ENCODE measurements around the gene MINDY4.
A peak's percentile ranks its signal among the peaks of the same experiment; 100 is the strongest.
"Not testable (repeated sequence)": the region's sequence is repeated elsewhere in the genome, so short reads cannot be mapped to it uniquely, and the experiment has no call there.

MINDY4 gene

GRCh38 chr7:30831936-30832335 is 60.7 kb downstream of the MINDY4 start:
- DNase-seq = no peak

DNA sequence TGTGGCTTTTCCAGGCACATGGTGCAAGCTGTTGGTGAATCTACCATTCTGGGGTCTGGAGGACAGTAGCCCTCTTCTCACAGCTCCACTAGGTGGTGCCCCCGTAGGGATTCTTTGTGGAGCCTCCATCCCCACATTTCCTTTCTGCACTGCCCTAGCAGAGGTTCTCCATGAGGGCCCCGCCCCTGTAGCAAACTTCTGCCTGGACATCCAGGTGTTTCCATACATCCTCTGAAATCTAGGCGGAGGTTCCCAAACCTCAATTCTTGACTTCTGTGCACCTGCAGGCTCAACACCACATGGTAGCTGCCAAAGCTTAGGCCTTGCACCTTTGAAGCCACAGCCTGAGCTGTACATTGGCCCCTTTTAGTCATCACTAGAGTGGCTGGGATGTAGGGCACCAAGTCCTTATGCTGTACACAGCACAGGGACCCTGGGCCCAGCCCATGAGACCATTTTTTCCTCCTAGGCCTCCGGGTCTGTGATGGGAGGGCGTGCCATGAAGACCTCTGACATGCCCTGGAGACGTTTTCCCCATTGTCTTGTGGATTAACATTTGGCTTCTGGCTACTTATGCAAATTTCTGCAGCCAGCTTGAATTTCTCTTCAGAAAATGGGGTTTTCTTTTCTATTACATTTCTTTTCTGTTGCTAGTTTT is 62.9 kb downstream of the MINDY4 start:
- DNase-seq = not testable (repeated sequence)

DNA sequence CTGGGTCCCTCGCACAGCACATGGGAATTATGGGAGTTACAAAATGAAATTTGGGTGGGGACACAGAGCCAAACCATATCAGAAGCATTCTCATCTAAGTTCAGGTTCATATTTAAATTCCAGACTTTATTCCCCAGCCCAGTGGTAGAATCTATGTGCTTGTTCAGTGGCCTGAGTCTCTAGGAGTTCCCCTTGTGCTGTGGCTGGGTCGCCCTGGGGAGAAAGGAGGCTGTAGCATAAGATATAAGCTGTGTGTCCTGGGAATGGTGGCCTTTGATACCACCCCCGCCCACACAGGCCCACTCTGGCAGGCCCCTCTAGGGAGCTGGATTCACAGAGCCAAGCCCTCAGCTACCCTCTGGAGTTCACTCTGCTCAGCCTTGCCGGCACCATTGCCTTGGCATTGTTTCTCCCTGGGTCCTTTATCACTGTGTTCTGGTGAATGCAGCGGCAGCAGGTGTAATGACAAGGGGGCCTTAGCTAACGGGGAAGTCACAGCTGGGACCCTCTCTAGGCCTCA is 64.2 kb downstream of the MINDY4 start:
- DNase-seq = no peak

- DNase-seq = no peak
Measured at GRCh38 chr7:30836991-30837390, 65.8 kb downstream of the MINDY4 start.

DNA sequence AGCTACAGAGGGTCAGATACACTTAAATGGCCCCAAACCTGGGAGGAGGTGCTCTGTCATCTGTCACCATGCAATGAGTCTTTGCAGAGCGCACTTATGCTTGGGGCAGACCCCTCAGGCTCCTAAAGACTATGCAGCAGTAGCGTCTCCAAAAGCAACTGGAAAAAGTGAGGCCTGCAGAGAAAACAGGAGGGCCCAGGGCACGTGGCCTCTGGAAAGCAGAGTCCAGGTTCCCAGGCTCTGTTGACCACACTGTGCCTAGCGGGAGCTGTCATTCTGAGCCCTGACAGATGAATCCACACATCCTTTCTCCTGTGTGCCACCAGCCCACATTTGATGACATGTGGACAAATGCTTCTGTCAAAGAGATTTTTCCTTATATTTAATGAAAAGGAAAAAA is 66.4 kb downstream of the MINDY4 start:
- DNase-seq = no peak

GRCh38 chr7:30838008-30838407 is 66.8 kb downstream of the MINDY4 start:
- DNase-seq = no peak

GRCh38 chr7:30840141-30841024 is 69.2 kb downstream of the MINDY4 start:
- no peak for DNase-seq

- DNase-seq = no peak
Measured at GRCh38 chr7:30841025-30841735, 70.0 kb downstream of the MINDY4 start.

DNA sequence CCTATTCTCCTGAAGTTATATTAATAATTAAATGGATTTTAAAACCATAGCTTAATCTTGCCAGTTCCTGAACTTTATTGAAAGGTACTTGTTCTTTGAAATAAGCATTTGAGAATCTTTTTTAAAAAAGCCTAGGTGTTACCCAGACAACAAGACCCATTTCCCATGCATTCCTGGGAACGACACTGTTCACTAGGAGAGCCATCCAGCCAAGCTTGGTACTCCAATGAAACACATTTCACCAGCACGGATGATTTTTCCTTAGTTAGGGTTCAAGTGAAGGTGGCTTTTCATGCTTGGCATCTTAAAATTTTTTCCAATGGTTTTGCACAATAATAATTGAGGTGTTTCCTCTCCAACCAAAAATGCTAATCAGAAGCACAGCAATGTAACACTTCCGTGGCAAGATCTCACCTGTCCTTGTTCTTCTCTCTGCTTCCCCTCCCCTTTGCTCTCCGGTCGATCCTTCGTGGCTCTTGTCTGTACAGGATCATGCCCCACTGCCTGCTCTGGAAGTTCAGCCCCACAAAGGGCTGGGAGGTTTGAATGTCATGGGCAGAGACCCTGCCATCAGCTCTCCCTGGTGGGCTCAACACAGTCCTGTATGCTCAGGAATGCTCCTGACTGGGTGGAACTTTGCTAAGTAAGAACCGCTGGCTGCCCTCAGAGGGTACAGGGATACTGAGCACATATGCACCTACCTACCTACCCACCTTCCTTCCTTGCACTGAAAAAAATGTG is 70.8 kb downstream of the MINDY4 start:
- peak in 1 of 56 donors; percentile 22 for DNase-seq

DNA sequence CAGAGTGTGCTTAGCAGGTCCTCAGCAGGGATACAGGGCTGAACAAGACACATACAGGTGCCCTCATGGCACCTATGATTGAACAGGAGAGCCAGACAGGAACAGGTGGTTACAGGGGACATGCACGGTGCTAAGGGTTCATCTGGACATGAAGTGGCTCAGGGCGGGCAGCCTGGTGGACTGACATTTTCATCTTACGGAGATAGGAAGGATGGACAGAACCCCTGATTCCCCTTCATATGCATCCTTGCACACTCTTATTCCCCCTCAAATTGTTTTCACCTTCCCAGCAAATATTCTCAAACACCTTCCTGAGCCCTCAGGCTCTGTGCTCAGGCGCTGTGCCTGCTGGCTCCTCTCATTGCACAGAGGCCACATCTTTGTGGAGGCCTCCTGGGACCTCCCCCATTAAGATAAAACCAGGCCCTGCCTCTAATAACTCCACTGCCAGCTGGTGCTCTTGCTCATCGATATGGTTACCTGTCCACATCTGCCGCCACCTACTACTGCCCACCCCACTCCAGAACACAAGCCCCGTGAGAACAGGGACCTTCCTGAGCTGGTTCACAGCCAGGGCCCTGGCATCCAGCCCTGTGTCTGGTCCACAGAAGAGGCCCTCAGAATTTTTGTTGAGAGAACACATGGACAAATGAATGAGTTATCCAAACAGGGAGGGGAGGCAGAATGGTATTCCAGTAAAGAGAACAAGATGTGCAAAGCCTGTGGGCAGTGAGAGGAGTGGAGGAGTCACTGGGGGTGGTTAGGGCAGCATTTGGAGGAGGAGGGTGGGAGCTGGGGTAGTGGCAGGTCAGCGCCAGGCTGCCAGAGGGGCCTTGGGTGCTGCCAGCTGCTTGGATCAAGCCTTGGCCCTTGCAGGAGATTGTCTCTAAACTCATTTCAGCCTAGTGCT is 71.6 kb downstream of the MINDY4 start:
- DNase-seq = peak in 3 of 56 donors; percentile 13 to 21 (median 19)

DNA sequence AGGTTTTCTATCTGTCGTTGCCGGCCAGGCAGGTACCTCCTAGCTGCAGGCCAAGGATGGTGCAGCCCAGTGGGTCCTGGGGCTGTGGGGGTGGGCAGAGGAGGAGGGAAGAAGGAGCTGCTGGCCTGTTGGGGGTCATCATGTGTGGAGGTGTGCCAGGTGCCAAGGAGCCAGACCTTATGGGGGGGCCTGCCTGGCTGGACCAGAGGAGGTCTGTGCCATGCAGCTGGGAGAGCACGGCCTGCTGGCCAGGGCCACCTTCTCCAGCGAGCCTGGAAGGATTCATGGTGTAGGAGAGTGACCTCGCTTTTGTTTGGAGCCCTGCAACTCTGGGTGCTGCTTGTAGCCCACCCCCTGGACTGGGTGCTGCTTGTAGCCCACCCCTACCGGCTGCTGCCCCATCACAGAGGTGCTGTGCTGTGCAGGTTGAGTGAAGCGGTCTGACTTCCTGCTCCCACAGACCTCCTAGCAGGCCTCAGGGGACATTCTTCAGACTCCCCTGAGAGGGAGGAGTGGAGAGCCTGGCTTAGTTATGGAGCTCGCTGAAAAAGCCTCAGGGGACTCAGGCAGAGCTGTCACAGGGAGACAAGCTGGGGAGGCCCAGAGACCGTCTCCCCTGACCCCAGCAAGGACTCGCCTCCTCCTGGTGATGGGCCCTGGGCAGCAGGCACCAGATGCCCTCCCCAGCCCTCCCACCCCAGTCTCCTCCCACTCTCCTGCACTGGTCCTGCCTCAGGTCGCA is 72.7 kb downstream of the MINDY4 start:
- DNase-seq = no peak

- no peak for DNase-seq
Measured at GRCh38 chr7:30844483-30844874, 73.3 kb downstream of the MINDY4 start.

- no peak for DNase-seq
Measured at GRCh38 chr7:30844916-30845315, 73.7 kb downstream of the MINDY4 start.

DNA sequence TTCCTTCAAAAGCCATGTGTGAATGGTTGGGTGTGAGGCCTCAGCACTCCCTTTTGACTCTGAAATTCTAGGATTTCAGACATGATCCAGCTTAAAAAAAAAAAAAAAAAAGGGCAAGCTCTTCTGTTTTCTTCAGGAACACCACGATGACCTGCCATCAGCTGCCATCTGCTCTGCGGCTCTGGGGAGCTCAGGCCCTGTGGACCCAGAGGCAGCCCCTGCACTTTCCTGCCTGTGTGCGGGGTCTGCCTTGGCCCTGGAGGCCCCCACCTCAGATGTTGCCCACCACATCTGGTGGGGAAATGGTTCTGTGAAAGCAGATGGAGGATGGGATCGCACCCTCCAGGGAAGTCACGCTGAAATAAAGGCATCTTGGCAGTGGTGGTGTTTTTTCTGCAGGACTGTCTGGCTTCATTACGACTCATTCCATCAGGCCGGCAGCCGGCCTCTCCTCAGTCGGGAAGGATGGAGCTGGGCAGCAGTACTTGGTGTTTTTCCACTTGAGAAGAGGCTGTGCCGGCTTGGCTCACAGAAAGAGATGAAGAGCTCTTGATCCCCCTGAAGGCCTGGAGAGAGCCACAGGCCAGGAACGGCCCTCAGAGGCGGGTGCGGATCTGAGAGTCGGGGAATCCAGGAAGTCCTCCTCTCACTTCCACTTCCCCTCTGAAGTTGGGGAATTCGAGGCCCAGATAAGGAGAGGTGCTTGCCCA is 74.4 kb downstream of the MINDY4 start:
- DNase-seq = peak in 10 of 56 donors; percentile 7 to 40 (median 26)

- DNase-seq = peak in 10 of 56 donors; percentile 13 to 71 (median 34)
Measured at GRCh38 chr7:30846378-30846777, 75.2 kb downstream of the MINDY4 start.

- DNase-seq = no peak
Measured at GRCh38 chr7:30848121-30848855, 77.1 kb downstream of the MINDY4 start.

DNA sequence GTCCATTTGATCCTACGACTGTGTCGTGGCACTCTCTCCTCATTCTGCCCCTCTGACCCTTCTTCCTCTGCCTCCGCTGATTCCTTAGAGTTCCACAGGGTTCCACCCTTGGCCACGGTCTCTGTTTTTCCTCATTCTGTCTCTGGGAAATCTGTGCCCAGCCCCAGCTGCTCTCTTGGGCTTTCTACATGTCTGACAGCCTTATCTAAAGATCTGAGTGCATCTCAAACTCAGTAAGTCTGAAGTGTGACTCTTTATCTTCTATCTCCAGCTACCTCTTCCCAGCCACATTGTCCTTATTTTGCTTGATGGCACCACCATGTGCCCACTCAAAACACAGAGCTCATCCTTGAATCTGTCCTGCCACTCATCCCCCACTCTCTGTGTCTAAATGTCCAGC is 78.3 kb downstream of the MINDY4 start:
- DNase-seq = no peak

- no peak for DNase-seq
Measured at GRCh38 chr7:30850426-30850825, 79.2 kb downstream of the MINDY4 start.

Measured in nucleus accumbens (tissue), 56 donors.